Esophagus muscularis mucosa (tissue), 4 donors: ENCODE data around the gene PRICKLE1.

ENCODE experiments used
- EP300 ChIP-seq: sonication (generic); formaldehyde crosslinking; IDR thresholded peaks from one replicate; pipeline ENCODE4 v1.6.1; 2017; ENCODE audit warnings: antibody characterized with exemption
- POLR2A ChIP-seq: fragments of 450-650 bp; IDR thresholded peaks from one replicate; pipeline ENCODE4 v1.6.1; 2017; ENCODE audit warnings: antibody characterized with exemption, moderate library complexity, mild to moderate bottlenecking, low read depth
- POLR2AphosphoS5 ChIP-seq, 2 donors: sonication (generic); formaldehyde crosslinking; IDR thresholded peaks; one replicate each; pipeline ENCODE4 v1.6.1; 2017; ENCODE audit warnings: antibody characterized with exemption in 2 of 2
- TF ChIP-seq, protein P1 (sequence below), 3 experiments: fragments of 200-600 bp in 2 of 3; fragments of 450-650 bp in 1 of 3; sonication (generic) in 2 of 3; IDR thresholded peaks; one replicate each; pipeline ENCODE4 v1.5.1; 2017 to 2019; ENCODE audit warnings: antibody characterized with exemption in 3 of 3, mild to moderate bottlenecking in 2 of 3, moderate library complexity in 1 of 3

DNA sequence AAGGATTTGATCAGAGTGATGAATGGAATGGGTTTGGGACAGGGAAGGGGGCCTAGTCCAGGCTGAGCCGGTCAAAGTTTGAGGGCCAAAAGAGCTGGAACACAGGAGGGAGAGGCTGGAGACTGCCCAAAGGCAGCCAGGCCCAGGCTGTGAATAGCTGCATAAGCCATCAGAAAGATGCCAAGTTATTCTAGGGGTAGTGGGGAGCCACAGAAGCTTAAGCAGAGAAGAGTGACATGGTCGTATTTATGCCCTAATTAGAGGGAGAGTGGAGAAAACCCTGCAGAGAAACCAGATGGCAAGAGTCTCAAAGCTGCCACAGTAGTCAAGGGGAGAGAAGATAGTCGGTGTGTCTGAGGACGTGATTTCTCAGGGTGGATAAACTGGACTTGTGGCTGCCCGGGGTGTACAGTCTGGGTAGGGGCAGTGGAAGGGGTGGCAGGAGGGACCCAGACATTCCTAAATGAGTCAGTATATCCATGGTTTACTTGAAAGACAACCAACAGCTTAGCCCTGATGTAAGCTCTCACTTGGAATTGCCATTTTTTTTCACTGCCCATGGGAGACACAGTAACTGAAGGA is 99.2 kb downstream of the PRICKLE1 start:
- TF ChIP-seq POLR2A (no peak), EP300 (no peak), POLR2AphosphoS5 (IDR thresholded peaks at IDR 0.05) (no peak)
- TF ChIP-seq, protein P1, sequence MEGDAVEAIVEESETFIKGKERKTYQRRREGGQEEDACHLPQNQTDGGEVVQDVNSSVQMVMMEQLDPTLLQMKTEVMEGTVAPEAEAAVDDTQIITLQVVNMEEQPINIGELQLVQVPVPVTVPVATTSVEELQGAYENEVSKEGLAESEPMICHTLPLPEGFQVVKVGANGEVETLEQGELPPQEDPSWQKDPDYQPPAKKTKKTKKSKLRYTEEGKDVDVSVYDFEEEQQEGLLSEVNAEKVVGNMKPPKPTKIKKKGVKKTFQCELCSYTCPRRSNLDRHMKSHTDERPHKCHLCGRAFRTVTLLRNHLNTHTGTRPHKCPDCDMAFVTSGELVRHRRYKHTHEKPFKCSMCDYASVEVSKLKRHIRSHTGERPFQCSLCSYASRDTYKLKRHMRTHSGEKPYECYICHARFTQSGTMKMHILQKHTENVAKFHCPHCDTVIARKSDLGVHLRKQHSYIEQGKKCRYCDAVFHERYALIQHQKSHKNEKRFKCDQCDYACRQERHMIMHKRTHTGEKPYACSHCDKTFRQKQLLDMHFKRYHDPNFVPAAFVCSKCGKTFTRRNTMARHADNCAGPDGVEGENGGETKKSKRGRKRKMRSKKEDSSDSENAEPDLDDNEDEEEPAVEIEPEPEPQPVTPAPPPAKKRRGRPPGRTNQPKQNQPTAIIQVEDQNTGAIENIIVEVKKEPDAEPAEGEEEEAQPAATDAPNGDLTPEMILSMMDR (IDR thresholded peaks at IDR 0.05): no peak
